OCI-LY1 (cell line): ENCODE measurements around the gene DDX24.

Experiments used
- H2AFZ ChIP-seq: fragments of 200-600 bp; sonication (generic), shearing (Covaris generic); 2 replicates; pipeline ENCODE4 v1.6.0; 2014; ENCODE audit warnings: antibody characterized with exemption, mild to moderate bottlenecking, low read length
- H3F3A ChIP-seq: fragments of 200-600 bp; sonication (generic), shearing (Covaris generic); 2 replicates; pipeline ENCODE4 v1.6.0; 2014; ENCODE audit warnings: mild to moderate bottlenecking, antibody characterized with exemption, low read length, moderate library complexity; ENCODE audit not compliant: insufficient read depth
- H3K27ac ChIP-seq: fragments of 200-600 bp; sonication (generic); 2 replicates; pipeline ENCODE4 v1.5.1; 2014; ENCODE audit warnings: low read length, mixed run types, mild to moderate bottlenecking, low read depth; ENCODE audit not compliant: poor library complexity, severe bottlenecking
- H3K27me3 ChIP-seq: fragments of 200-600 bp; sonication (generic); 2 replicates; pipeline ENCODE4 v1.6.0; 2014; ENCODE audit warnings: antibody characterized with exemption, mild to moderate bottlenecking, low read length, moderate library complexity; ENCODE audit not compliant: insufficient read depth
- H3K36me3 ChIP-seq: fragments of 200-600 bp; sonication (generic); 2 replicates; pipeline ENCODE4 v1.6.1; 2014; ENCODE audit warnings: mild to moderate bottlenecking, antibody characterized with exemption, low read length, moderate library complexity, mixed read lengths; ENCODE audit not compliant: insufficient read depth
- H3K4me1 ChIP-seq: fragments of 200-600 bp; sonication (generic); 2 replicates; pipeline ENCODE4 v1.5.1; 2014; ENCODE audit warnings: mild to moderate bottlenecking, low read length, moderate library complexity; ENCODE audit not compliant: insufficient read depth, severe bottlenecking
- H3K4me2 ChIP-seq: fragments of 200-600 bp; sonication (generic), shearing (Covaris generic); 2 replicates; pipeline ENCODE4 v1.6.1; 2014; ENCODE audit warnings: low read length
- H3K4me3 ChIP-seq: fragments of 200-600 bp; sonication (generic); 2 replicates; pipeline ENCODE4 v1.5.1; 2014; ENCODE audit warnings: low read length, low read depth, mild to moderate bottlenecking, mixed read lengths; ENCODE audit not compliant: poor library complexity, severe bottlenecking
- H3K79me2 ChIP-seq: fragments of 200-600 bp; shearing (Covaris generic); 2 replicates; pipeline ENCODE4 v1.6.1; 2016; ENCODE audit warnings: mixed run types, low read length, mixed read lengths; ENCODE audit not compliant: insufficient read depth
- H3K9ac ChIP-seq: fragments of 200-600 bp; sonication (generic), shearing (Covaris generic); 2 replicates; pipeline ENCODE4 v1.6.1; 2014; ENCODE audit warnings: mild to moderate bottlenecking, low read length, mixed read lengths
- H3K9me2 ChIP-seq: fragments of 200-600 bp; sonication (generic), shearing (Covaris generic); 2 replicates; pipeline ENCODE4 v1.6.1; 2014; ENCODE audit warnings: low read depth, mild to moderate bottlenecking, low read length, mixed read lengths
- H3K9me3 ChIP-seq: fragments of 200-600 bp; shearing (Covaris generic); 2 replicates; pipeline ENCODE4 v1.6.1; 2014; ENCODE audit warnings: low read length, mixed read lengths
- H4K20me1 ChIP-seq: fragments of 200-600 bp; sonication (generic), shearing (Covaris generic); 2 replicates; pipeline ENCODE4 v1.6.0; 2016; ENCODE audit warnings: mild to moderate bottlenecking, low read length; ENCODE audit not compliant: insufficient read depth
- CTCF ChIP-seq: fragments of 200-600 bp; sonication (generic), shearing (Covaris generic); IDR thresholded peaks from 2 replicates; pipeline ENCODE4 v1.5.1; 2017; ENCODE audit warnings: mild to moderate bottlenecking, antibody characterized with exemption, low read length, moderate library complexity, mixed read lengths
- EZH2 ChIP-seq: fragments of 200-600 bp; sonication (generic), shearing (Covaris generic); IDR thresholded peaks from 2 replicates; pipeline ENCODE4 v1.8.0; 2017; ENCODE audit warnings: borderline replicate concordance, mixed run types, mild to moderate bottlenecking, antibody characterized with exemption, low read length, moderate library complexity, mixed read lengths

DDX24 gene

GRCh38 chr14:94058674-94059138, 22.3 kb downstream of the DDX24 start:
- Histone ChIP-seq H3K4me3 (no peak overlapping the region), H3F3A (no peaks in the 10 kb centered on the region), H3K9me2 (no peaks in the 10 kb centered on the region), H3K36me3 (peaks cover 99% of the 10 kb centered on the region), H3K79me2 (peaks cover 9% of the 10 kb centered on the region), H3K4me2 (no peak overlapping the region), H3K27me3 (no peaks in the 10 kb centered on the region), H3K9me3 (no peaks in the 10 kb centered on the region), H3K27ac (no peak overlapping the region), H3K9ac (no peak overlapping the region), H3K4me1 (no peaks in the 10 kb centered on the region), H4K20me1 (0 out of 2 replicates have a peak, but pooled peaks cover 3% of the 10 kb centered on the region), H2AFZ (no peak overlapping the region)
- TF ChIP-seq CTCF (no peak), EZH2 (no peak)

- Histone ChIP-seq H3K9me2 (no peaks in the 10 kb centered on the region), H2AFZ (no peak overlapping the region), H3K79me2 (peaks cover 4% of the 10 kb centered on the region), H3K4me2 (no peak overlapping the region), H3K9me3 (no peaks in the 10 kb centered on the region), H4K20me1 (no peaks in the 10 kb centered on the region), H3K4me1 (no peaks in the 10 kb centered on the region), H3K27ac (no peak overlapping the region), H3K4me3 (no peak overlapping the region), H3K36me3 (peaks cover 94% of the 10 kb centered on the region), H3K9ac (no peak overlapping the region), H3K27me3 (no peaks in the 10 kb centered on the region), H3F3A (no peaks in the 10 kb centered on the region)
- no peak for TF ChIP-seq CTCF
- no peak for TF ChIP-seq EZH2
Observed at GRCh38 chr14:94058128-94058673, 22.8 kb downstream of the DDX24 start.

GRCh38 chr14:94056579-94057308, 24.3 kb downstream of the DDX24 start:
- TF ChIP-seq EZH2 = no peak
- TF ChIP-seq CTCF = no peak
- no peaks in the 10 kb centered on the region for H3K27me3 ChIP-seq
- H2AFZ ChIP-seq = no peak overlapping the region
- H3K27ac ChIP-seq = no peak overlapping the region
- no peaks in the 10 kb centered on the region for H3F3A ChIP-seq
- no peaks in the 10 kb centered on the region for H3K9me2 ChIP-seq
- no peak overlapping the region for H3K4me2 ChIP-seq
- H3K9ac ChIP-seq = no peak overlapping the region
- H3K4me3 ChIP-seq = no peak overlapping the region
- no peaks in the 10 kb centered on the region for H3K4me1 ChIP-seq
- H3K9me3 ChIP-seq = no peaks in the 10 kb centered on the region
- no peaks in the 10 kb centered on the region for H4K20me1 ChIP-seq
- H3K36me3 ChIP-seq = peaks cover 92% of the 10 kb centered on the region
- H3K79me2 ChIP-seq = no peaks in the 10 kb centered on the region
